Nephron progenitor cell (in vitro differentiated cells): ENCODE data around the gene ATRNL1.

Experiments
- DNase-seq: peaks from one replicate; pipeline ENCODE4 v3.0.0; 2021
- H3K27ac Mint-ChIP-seq: 2 replicates; pipeline ENCODE4 v1.8.0; 2021; ENCODE audit warnings: mild to moderate bottlenecking, moderate library complexity, mixed read lengths
- H3K27me3 Mint-ChIP-seq: 2 replicates; pipeline ENCODE4 v1.8.0; 2021; ENCODE audit warnings: mild to moderate bottlenecking, low read depth, mixed read lengths; ENCODE audit not compliant: poor library complexity
- H3K36me3 Mint-ChIP-seq: 2 replicates; pipeline ENCODE4 v1.8.0; 2021; ENCODE audit warnings: low read depth, mixed read lengths
- H3K4me1 Mint-ChIP-seq: 2 replicates; pipeline ENCODE4 v1.8.0; 2021; ENCODE audit warnings: mixed read lengths
- H3K4me3 Mint-ChIP-seq: 2 replicates; pipeline ENCODE4 v1.8.0; 2021; ENCODE audit warnings: mild to moderate bottlenecking, moderate library complexity, mixed read lengths
- H3K9me3 Mint-ChIP-seq: 2 replicates; pipeline ENCODE4 v1.8.0; 2021; ENCODE audit warnings: mild to moderate bottlenecking, moderate library complexity, mixed read lengths
- CTCF ChIP-seq: fragments of 200-600 bp; sonication (generic); IDR thresholded peaks from 2 replicates; pipeline ENCODE4 v1.5.0; 2021; ENCODE audit warnings: antibody characterized with exemption

The ATRNL1 gene

GRCh38 chr10:115953968-115954367 is 860.8 kb downstream of the ATRNL1 start:
- H3K4me1 Mint-ChIP-seq = peaks cover 52% of the 10 kb centered on the region
- H3K9me3 Mint-ChIP-seq = no peaks in the 10 kb centered on the region
- no peaks in the 10 kb centered on the region for H3K27me3 Mint-ChIP-seq
- H3K36me3 Mint-ChIP-seq = no peaks in the 10 kb centered on the region
- H3K27ac Mint-ChIP-seq = no peak overlapping the region
- TF ChIP-seq CTCF = no peak
- H3K4me3 Mint-ChIP-seq = no peak overlapping the region
- DNase-seq = no peak

DNA sequence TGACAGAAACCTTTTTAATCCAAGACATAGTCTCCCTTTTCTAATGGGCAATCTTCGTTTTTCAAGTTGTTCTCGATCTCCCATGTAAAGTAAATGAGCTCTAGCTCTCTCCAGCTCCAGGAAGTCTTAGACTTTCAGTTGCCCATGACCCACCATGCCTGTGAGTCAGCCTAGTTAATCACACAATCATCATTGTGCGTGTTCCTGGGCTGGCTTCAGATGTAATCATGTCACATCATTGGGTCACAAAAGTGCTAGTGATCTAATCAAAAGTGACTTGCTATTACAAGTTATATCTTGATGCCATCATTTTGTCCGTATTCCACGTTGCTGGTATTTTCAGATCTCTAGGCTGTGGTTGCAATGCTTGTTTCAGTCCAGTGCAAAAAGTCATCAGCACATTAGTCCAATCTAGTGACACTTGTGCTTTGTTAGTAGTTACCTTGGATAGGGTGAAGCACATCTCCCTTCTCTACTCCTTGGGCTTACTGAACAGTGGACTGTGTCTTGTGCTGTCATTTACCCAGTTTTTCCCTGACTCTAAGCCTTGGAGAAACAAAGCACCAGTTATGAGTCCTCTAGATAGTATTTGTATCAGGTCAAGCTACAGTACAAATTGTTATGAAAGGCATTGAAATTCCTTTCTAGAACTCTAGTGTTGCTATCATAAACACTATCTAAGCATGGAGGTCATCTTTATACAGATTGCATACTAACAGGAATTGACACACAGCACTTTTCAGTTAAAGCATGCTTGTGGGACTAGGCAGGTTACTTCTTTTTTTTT is 863.3 kb downstream of the ATRNL1 start:
- peaks cover 4% of the 10 kb centered on the region for H3K27me3 Mint-ChIP-seq
- DNase-seq = no peak
- H3K9me3 Mint-ChIP-seq = no peaks in the 10 kb centered on the region
- no peaks in the 10 kb centered on the region for H3K36me3 Mint-ChIP-seq
- TF ChIP-seq CTCF = no peak
- no peak overlapping the region for H3K27ac Mint-ChIP-seq
- peaks cover 32% of the 10 kb centered on the region for H3K4me1 Mint-ChIP-seq
- no peak overlapping the region for H3K4me3 Mint-ChIP-seq

- Mint-ChIP-seq H3K4me1 (peaks cover 27% of the 10 kb centered on the region), H3K36me3 (no peaks in the 10 kb centered on the region), H3K9me3 (no peaks in the 10 kb centered on the region), H3K27me3 (peaks cover 4% of the 10 kb centered on the region), H3K4me3 (no peak overlapping the region), H3K27ac (no peak overlapping the region)
- no peak for TF ChIP-seq CTCF
- DNase-seq = no peak
Measured at GRCh38 chr10:115957012-115957399, 863.8 kb downstream of the ATRNL1 start.

DNA sequence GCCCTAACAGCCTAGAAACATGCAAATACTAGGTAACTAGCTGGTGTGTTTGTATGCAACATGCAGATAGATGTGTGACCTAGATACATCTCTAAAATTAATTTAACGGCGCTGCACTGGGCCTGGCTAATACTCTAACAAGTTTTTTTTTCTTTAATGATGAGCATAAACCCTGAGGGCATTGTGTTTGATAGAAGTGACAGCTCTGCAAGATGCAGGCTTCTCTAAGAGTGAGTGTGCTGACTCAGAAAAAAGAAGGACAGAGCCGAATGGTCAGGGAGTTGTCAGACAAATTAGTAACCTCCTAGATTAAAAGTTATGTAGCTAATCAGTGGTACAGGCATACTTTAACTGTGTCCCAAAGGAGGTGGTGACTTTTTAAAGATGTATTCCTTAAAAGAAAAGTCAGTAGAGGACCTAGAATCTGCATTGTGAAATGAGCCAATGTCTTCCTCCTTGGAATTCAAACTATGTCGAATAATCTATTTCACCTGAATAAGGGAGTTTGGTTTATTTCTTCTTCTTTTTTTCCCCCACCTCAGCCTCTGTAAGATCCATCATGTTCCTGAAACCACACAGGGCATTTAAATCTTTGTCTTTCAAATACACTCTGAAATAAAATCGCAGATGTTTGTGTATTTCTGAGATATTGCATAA is 864.7 kb downstream of the ATRNL1 start:
- Mint-ChIP-seq H3K36me3 (no peaks in the 10 kb centered on the region), H3K27ac (no peak overlapping the region), H3K4me1 (peaks cover 22% of the 10 kb centered on the region), H3K4me3 (no peak overlapping the region), H3K27me3 (peaks cover 4% of the 10 kb centered on the region), H3K9me3 (no peaks in the 10 kb centered on the region)
- TF ChIP-seq CTCF = no peak
- no peak for DNase-seq

DNA sequence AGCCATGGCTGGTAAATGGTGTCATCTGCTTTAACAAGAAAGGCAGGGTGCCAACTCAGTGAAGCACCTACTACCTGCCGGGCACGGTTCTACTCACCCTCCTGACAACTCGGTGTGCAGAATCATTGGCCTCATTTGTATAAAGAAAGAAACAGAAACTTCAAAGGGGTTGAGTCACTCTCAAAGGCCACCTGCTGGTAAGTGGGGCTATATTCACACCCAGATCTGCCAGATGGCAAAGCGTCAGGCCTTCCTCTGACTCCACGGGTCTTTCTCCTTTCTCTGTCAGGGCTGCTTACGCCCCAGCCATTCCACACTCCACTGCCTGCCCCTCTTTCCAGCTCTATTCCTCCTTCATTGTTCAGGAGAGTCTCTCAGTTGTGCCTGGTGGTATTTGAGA is 870.7 kb downstream of the ATRNL1 start:
- Mint-ChIP-seq H3K9me3 (no peaks in the 10 kb centered on the region), H3K4me3 (no peak overlapping the region), H3K27ac (no peak overlapping the region), H3K4me1 (peaks cover 12% of the 10 kb centered on the region), H3K36me3 (no peaks in the 10 kb centered on the region), H3K27me3 (peaks cover 8% of the 10 kb centered on the region)
- peak; percentile 18 for TF ChIP-seq CTCF
- DNase-seq = no peak

DNA sequence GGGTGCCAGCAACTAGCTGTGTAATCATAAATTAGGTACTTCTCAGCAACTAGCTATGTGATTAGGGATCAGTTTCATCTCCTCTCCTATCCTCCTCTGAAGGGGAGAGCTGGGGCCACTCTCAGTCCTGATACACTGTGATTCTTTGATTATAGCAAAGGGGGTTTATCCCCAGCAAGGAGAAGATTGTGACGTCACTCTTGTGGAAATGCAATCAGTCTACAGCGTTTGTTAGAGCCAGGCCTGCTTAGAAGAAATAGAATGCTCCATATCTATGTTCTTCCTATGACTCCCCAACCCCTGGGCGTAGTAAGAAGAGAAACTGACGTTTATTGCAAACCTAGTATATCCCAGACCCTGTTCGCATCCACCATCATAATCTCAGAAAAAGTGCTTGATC is 871.7 kb downstream of the ATRNL1 start:
- Mint-ChIP-seq H3K27me3 (peaks cover 6% of the 10 kb centered on the region), H3K36me3 (no peaks in the 10 kb centered on the region)
- DNase-seq = no peak

More for the DNA sequence above, 871.7 kb downstream of the ATRNL1 start:
- H3K27ac Mint-ChIP-seq = no peak overlapping the region
- no peaks in the 10 kb centered on the region for H3K9me3 Mint-ChIP-seq
- no peak overlapping the region for H3K4me3 Mint-ChIP-seq
- no peak for TF ChIP-seq CTCF
- H3K4me1 Mint-ChIP-seq = peaks cover 19% of the 10 kb centered on the region
